GM11168 (cell line): Measurements from ENCODE around the gene ESPL1.

Experiments used
- in situ Hi-C: fragments of 300-500 bp; cut with MboI; formaldehyde crosslinking; loops from one replicate; pipeline ENCODE4 v1.12.0; 2022; ENCODE audit warnings: low sequenced_read_pairs; ENCODE audit not compliant: unreplicated experiment

ESPL1 gene

DNA sequence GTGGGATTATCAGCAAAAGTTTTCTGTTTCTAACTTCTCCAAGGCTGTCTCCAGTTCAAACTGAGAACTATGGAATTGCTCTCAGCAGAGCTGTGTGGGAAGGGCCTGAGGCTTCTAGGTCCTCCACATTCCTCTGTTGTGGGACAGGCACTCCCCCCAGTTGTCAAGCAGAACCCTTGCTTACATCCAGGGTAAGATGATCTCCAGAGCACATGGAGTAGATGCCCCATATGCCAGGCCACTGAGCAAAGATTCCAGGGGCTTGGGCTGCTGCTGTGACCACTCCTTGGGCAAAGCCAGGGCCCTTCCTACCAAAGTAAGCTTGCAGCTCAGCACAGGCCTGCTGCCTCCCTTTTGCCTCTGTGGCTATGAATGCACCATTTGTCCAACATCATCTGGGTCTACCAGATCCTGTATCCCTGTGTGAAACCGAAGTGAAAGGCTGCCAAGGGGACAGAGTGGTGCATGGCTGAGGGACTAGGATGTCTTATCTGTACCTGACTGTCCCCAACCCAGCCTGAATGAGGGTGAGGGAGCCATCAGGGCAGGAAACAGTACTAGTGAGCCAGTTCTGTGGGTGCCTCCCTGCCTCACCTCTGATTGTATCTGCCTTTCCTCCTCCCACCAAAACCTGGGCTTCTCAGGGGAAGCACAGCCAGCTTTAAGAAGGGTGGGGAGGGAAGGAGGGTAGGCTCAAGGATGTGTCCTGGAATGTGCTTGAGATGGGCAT, 13.1 kb upstream of the ESPL1 start:
- in situ Hi-C loops, result no loop called here

DNA sequence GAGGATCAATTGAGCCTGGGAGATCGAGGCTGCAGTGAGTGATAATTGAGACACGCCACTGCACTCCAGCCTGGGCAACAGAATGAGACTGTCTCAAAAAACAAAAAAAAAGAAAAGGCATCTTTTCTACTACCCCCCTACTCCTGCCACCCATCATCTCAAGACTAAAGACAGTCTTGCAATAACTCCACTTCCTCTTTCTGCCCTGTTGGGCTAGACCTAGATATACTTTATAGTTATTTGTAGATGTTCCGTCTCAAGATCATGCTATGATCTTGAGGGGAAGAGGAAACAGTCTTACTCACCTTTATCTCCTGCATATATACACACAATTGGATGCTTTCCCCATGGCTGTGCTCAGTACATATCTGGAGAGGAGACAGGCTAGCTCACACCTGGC, 12.1 kb upstream of the ESPL1 start:
- in situ Hi-C loops, result no loop called here

DNA sequence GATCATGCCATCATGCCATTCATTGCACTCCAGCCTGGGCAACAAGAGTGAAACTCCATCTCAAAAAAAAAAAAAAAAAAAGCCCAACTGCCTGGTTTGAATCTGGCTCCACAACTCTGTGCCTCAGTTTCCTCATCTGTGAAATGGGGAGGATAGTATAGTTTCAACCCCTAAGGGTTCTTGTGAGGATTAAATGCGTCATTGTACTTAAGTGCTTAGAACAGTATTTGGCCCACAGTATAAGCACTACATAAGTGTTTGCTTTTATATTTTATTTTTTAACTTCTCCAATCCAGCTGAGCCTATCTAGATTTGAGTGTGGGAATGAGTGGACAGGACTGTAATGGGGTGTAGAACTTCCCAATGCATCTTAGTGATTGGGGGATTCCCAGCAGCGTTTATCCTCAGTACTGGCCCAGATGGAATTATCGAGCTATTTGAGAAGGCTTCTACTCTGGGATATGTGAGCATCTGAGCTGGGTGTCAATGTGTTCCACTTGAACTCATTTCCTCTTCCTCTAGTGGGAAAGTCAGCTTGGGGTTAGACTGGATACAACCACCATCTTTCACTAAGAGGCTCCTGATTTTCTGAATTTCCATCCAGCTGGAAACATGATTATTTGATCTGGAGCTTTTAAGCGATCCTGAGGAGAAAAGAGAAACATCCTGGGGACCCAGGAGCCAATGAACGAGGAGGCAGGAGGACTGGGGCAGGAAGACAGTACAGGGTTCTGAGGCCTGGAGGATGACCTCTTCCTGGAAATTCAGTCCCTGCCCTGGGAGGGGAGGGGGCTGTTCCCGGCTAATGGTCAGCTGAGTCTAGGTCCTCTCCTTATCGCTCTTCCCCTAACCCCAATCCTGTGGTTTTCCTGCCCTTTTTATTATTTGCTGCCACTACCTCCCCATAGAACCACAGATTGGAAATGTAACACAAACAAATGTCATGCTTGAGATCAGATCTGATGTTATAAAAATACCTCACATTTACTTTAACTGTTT, 9.3 kb upstream of the ESPL1 start:
- in situ Hi-C loops, result no loop called here

DNA sequence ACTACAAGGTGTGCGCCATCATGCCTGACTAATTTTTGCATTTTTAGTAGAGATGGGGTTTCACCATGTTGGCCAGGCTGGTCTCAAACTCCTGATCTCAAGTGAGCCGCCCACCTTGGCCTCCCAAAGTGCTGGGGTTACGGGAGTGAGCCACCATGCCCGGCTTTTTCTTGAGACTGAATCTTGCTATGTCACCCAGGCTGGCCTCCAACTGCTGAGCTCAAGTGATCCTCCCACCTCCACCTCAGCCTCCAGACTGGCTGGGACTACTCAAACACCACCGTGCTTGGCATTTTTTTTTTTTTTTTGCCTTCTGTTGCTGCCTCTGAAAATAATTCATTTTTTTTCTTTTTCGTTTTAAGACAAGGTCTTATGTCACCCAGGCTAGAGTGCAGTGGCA, 8.2 kb upstream of the ESPL1 start:
- in situ Hi-C loops, result no loop called here

DNA sequence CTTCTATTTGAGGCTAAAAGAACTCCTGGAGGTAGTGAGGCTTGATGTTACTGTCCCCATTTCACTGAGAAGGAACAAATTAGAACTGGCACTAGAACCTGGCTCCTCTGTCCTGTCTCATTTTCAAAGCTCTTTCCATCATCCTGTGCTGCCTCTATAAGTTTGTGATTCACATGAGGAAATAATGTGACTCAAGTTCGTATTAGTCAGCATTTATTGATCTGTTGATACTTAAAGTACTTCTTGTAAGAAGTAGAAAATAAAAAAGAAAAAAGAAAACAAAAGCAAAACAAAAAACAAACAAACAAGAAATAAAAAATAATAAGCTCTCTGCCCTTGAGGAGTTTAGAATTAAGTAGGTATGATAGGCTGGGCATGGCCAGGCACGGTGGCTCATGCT, 2.3 kb upstream of the ESPL1 start:
- in situ Hi-C loops, result no loop called here

DNA sequence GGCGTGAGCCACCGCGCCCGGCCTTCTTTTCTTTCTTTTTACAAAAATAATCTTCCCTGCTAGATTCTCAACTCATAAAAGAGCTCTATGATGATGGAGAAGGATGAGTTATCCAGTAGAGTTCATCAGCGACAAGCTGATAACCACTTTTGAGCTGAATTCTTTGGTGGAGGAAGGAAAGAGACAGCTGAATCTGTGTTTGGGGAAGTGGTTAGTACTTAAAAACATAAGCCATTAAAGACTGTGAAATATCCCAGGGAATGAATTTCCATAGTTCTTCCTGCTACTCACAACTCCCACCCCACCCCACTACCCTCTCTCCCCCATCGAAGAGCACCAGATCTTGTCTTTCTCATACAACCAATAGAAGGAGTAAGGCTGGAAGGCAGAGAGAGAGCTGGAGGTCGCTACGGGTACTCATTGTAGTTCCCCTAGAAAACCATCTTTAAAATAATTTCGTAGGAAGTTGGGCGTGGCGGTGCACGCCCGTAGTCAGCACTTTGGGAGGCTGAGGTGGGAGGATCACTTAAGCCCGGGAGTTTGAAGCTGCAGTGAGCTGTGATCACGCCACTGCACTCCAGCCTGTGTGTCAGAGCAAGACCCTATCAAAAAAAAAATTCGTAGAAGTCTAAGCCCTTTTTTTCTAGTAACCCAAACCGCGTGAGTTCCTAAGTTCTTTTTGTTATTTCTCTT, 647 bp upstream of the ESPL1 start:
- in situ Hi-C loops, result no loop called here

DNA sequence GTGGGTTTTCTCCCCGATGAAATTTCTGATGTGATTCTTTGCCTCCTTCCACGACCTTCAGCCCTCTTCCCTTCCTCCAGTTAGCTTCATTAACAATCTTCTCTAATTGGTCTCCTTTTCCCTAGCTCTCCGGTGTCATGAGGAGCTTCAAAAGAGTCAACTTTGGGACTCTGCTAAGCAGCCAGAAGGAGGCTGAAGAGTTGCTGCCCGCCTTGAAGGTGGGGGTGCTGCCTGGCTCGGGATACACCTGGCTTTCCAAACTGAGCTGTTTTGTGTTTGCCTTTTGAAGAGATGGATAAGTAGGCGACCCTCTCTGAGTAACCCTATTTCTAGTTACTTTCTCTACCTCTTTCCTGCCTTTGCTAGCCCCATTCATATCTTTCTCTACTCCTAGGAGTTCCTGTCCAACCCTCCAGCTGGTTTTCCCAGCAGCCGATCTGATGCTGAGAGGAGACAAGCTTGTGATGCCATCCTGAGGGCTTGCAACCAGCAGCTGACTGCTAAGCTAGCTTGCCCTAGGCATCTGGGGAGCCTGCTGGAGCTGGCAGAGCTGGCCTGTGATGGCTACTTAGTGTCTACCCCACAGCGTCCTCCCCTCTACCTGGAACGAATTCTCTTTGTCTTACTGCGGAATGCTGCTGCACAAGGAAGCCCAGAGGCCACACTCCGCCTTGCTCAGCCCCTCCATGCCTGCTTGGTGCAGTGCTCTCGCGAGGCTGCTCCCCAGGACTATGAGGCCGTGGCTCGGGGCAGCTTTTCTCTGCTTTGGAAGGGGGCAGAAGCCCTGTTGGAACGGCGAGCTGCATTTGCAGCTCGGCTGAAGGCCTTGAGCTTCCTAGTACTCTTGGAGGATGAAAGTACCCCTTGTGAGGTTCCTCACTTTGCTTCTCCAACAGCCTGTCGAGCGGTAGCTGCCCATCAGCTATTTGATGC, 797 bp downstream of the ESPL1 start:
- in situ Hi-C loops, result no loop called here

DNA sequence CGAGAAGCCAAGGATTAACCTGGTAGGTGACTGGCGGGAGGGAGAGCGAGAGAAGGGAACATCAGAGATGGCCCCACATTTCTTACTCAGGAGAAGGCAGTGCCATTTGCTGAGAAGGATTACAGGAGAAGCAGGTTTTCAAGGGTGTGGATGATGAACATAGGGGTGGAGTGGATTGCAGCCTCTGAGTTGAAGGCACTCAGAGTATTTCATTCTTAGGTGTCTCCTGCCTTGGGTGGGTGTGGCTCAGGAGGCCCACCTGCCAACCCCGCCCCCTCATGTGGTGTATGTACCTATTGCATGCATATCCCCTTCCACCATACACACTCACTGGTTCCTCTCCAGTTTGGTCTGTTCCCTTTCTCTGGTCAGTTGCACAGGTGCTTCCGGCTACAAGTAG, 6.3 kb downstream of the ESPL1 start:
- in situ Hi-C loops, result no loop called here

DNA sequence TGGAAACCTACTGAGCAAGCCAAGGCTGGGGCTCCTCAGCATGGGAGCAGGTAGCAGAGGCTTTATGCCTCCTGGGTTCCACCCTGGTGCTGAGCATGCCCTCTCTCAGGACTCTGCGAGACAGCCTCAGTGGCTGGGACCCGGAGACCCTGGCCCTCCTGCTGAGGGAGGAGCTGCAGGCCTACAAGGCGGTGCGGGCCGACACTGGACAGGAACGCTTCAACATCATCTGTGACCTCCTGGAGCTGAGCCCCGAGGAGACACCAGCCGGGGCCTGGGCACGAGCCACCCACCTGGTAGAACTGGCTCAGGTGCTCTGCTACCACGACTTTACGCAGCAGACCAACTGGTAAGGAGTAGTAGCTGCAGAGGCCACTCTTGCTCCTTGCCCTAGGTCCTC, 8.4 kb downstream of the ESPL1 start:
- in situ Hi-C loops, result no loop called here

DNA sequence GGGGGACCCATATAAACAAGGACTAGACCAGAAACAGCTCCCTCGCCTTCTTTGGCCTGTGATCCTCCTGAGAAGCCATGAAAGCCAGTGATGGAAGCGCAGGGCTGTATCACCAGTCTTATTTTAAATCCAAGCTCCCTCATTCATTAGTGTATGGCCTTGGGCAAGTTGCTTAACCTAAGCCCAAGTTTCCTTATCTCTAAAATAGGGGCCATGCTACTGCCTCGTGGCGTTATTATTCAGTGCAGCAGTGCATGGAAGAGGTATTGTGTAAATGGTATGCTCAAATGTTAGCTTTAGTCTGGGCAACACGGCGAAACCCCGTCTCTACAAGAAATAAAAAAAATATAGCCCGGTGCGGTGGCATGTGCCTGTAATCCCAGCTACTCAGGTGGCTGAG, 9.9 kb downstream of the ESPL1 start:
- in situ Hi-C loops, result no loop called here

DNA sequence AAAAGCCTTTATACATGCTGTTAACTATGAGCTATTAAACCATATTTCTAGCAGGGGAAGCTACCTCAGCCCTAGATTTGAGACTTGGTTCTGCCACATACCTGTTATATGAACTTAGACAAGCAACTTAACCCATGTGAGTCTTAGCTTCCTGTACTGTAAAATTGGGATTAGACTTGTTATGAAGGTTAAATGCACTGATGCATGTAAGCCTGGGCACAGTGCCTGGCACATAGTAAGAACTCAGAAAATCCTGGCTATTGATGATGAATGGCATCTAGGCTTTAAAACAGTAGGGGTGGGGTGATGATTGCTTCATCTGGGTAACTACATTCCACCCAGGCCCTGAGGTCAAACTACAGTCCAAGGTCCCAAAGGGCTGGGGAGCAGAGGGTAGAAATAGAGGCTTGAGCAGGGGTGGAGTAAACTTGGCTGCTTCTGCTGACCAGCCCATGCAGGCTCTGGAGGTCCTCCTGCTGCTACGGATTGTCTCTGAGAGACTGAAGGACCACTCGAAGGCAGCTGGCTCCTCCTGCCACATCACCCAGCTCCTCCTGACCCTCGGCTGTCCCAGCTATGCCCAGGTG, 11.3 kb downstream of the ESPL1 start:
- in situ Hi-C loops, result no loop called here

DNA sequence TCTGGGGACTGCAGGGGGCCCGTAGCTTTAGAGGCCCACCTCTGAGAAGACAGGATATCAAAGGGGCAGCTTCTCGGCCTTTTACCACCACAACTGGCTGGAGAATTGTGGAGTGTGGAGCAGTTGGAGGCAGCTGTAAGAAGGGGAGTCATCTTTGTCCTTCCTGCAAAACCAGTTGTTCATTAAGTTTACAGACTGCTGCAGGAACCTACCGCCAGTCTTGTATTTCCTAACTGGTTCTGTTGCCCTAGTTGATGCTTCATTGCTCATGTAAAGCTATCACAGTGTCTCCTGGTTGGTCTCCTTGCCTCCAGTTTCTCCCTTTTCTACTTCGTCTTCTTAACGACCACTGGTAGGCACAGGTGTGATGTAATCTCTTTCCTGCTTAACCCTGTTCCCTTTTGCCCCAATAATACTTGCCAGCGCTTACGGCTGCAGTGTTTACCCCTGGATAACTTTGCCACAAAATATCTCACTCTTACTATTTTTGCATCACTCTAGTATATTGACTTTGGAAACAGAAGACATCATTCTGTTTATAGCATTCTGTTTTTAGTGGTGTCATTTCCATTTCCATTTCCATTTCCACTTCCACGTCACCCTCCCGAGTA, 11.9 kb downstream of the ESPL1 start:
- in situ Hi-C loops, result no loop called here

DNA sequence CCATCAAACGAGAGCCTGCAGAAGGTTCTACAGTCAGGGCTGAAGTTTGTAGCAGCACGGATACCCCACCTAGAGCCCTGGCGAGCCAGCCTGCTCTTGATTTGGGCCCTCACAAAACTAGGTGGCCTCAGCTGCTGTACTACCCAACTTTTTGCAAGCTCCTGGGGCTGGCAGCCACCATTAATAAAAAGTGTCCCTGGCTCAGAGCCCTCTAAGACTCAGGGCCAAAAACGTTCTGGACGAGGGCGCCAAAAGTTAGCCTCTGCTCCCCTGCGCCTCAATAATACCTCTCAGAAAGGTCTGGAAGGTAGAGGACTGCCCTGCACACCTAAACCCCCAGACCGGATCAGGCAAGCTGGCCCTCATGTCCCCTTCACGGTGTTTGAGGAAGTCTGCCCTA, 18.3 kb downstream of the ESPL1 start:
- in situ Hi-C loops, result loop anchor here (5.0 kb wide), 1 partner anchor 74 kb away; no protein-coding TSS in a partner anchor

DNA sequence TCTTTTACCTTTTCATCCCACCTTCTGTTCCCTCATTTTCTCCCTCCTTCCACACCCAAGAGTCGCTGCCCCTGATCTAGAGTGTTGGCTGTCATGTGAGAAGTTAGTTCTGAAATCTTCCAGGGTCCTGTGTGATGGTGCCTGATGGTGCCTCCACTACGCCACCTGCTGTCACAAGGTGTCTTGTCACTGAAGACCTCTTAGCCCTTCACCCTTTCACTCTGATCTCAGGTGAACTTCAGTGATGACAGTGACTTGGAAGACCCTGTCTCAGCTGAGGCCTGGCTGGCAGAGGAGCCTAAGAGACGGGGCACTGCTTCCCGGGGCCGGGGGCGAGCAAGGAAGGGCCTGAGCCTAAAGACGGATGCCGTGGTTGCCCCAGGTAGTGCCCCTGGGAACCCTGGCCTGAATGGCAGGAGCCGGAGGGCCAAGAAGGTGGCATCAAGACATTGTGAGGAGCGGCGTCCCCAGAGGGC, 19.7 kb downstream of the ESPL1 start:
- in situ Hi-C loops, result loop anchor here (5.0 kb wide), 1 partner anchor 75 kb away; no protein-coding TSS in a partner anchor

DNA sequence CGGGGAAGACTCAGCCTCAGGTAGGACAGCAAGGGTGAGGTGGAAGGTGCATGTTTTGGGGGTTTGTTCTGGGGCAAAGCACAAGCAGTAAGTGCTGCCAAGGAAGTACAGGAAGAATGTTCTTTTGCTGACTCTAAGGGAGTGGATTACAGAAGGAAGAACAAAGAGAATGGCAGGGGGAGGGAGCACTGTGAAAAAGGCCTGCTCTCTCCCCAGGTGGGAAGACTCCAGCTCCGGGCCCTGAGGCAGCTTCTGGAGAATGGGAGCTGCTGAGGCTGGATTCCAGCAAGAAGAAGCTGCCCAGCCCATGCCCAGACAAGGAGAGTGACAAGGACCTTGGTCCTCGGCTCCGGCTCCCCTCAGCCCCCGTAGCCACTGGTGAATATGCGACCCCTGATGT, 20.2 kb downstream of the ESPL1 start:
- in situ Hi-C loops, result loop anchor here (5.0 kb wide), 1 partner anchor 76 kb away; no protein-coding TSS in a partner anchor

DNA sequence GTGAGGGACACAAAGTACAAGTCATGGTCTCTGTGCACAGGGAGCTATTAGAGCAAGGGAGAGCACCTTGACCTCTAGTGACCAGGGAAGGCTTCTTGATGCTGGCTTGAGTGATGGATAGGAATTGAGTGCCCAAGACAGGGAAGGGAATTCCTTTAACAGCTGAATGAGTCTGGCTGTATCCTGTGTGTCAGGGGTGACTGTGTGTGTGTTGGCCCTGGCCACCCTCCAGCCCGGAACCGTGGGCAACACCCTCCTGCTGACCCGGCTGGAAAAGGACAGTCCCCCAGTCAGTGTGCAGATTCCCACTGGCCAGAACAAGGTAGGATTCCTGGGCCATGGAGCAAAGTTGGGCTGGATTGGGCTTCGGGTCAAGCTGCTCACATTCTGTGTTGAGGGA, 21.8 kb downstream of the ESPL1 start:
- in situ Hi-C loops, result loop anchor here (5.0 kb wide), 1 partner anchor 78 kb away; no protein-coding TSS in a partner anchor

DNA sequence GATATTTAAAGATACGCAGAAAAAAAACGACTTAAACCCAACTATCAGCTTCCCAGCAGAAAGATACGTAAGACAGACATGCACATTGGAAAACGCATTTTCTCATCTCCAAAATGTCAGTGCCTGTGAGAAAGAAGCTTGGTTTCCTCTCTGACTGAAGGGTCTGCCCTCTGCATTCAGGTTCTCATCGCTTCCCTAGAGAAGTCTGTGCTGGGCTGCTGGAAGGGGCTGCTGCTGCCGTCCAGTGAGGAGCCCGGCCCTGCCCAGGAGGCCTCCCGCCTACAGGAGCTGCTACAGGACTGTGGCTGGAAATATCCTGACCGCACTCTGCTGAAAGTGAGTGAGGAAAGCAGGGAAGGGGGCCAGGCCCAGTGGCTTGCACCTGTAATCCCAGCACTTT, 22.6 kb downstream of the ESPL1 start:
- in situ Hi-C loops, result no loop called here

DNA sequence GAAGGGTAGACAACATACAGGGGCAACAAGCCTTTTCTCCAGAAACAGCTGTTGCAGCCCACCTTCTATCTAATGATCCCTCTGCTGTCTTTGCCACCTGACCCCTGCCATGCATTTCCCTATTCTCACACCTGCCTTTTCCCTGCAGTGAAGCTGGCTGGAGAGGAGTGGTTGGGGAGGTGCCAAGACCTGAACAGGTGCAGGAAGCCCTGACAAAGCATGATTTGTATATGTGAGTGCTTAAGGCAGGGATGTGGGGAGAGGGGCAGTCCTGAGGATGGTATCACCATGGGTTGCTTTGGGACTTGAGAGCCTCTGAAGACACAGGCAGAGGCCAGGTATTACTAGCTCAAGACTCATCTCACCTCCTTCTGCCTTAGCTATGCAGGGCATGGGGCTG, 24.3 kb downstream of the ESPL1 start:
- in situ Hi-C loops, result no loop called here
